ENCODE data around the gene SRGAP2C. TPM values are rescaled to one million over a fixed set of nuclear protein-coding genes. Genes with fewer than 3 reads are reported as not detected.
"Not testable (repeated sequence)": the region's sequence is repeated elsewhere in the genome, so short reads cannot be mapped to it uniquely, and the experiment has no call there.

SRGAP2C gene
- total RNA-seq, 3 donors from 2014 or later = 9.8 to 10.4 (median 10.3) TPM

GRCh38 chr1:121299514-121300149 lies 114.9 kb downstream of the SRGAP2C start:
- DNase-seq; H3K27me3 Mint-ChIP-seq (ENCODE audit: low read depth); H3K36me3 Mint-ChIP-seq (ENCODE audit: insufficient read depth); H3K4me3 Mint-ChIP-seq; H3K4me1 Mint-ChIP-seq (ENCODE audit: low read depth); H3K9me3 Mint-ChIP-seq; ATAC-seq: not testable (repeated sequence)

GRCh38 chr1:121301876-121302275 lies 117.1 kb downstream of the SRGAP2C start:
- not testable (repeated sequence) for H3K27me3 Mint-ChIP-seq (ENCODE audit: low read depth); DNase-seq; H3K36me3 Mint-ChIP-seq (ENCODE audit: insufficient read depth); H3K4me3 Mint-ChIP-seq; H3K4me1 Mint-ChIP-seq (ENCODE audit: low read depth); ATAC-seq; H3K9me3 Mint-ChIP-seq

GRCh38 chr1:121307759-121308158 lies 123.0 kb downstream of the SRGAP2C start:
- not testable (repeated sequence) for ATAC-seq; H3K36me3 Mint-ChIP-seq (ENCODE audit: insufficient read depth); H3K9me3 Mint-ChIP-seq; H3K4me3 Mint-ChIP-seq; DNase-seq; H3K27me3 Mint-ChIP-seq (ENCODE audit: low read depth); H3K4me1 Mint-ChIP-seq (ENCODE audit: low read depth)

GRCh38 chr1:121315509-121315908 lies 130.7 kb downstream of the SRGAP2C start:
- not testable (repeated sequence) for DNase-seq; H3K4me3 Mint-ChIP-seq; H3K27me3 Mint-ChIP-seq (ENCODE audit: low read depth); H3K4me1 Mint-ChIP-seq (ENCODE audit: low read depth); H3K9me3 Mint-ChIP-seq; ATAC-seq; H3K36me3 Mint-ChIP-seq (ENCODE audit: insufficient read depth)

GRCh38 chr1:121316081-121316480 lies 131.3 kb downstream of the SRGAP2C start:
- DNase-seq; H3K4me1 Mint-ChIP-seq (ENCODE audit: low read depth); ATAC-seq; H3K4me3 Mint-ChIP-seq; H3K27me3 Mint-ChIP-seq (ENCODE audit: low read depth); H3K9me3 Mint-ChIP-seq; H3K36me3 Mint-ChIP-seq (ENCODE audit: insufficient read depth): not testable (repeated sequence)

- H3K36me3 Mint-ChIP-seq (ENCODE audit: insufficient read depth); H3K4me1 Mint-ChIP-seq (ENCODE audit: low read depth); ATAC-seq; H3K27me3 Mint-ChIP-seq (ENCODE audit: low read depth); DNase-seq; H3K9me3 Mint-ChIP-seq; H3K4me3 Mint-ChIP-seq: not testable (repeated sequence)
Measured at GRCh38 chr1:121317491-121318468, 133.0 kb downstream of the SRGAP2C start.

GRCh38 chr1:121318687-121319086 lies 133.9 kb downstream of the SRGAP2C start:
- not testable (repeated sequence) for H3K4me3 Mint-ChIP-seq; H3K27me3 Mint-ChIP-seq (ENCODE audit: low read depth); H3K36me3 Mint-ChIP-seq (ENCODE audit: insufficient read depth); H3K9me3 Mint-ChIP-seq; H3K4me1 Mint-ChIP-seq (ENCODE audit: low read depth); DNase-seq; ATAC-seq

GRCh38 chr1:121321660-121322059 lies 136.9 kb downstream of the SRGAP2C start:
- not testable (repeated sequence) for H3K4me1 Mint-ChIP-seq (ENCODE audit: low read depth); H3K27me3 Mint-ChIP-seq (ENCODE audit: low read depth); DNase-seq; H3K4me3 Mint-ChIP-seq; H3K36me3 Mint-ChIP-seq (ENCODE audit: insufficient read depth); ATAC-seq; H3K9me3 Mint-ChIP-seq

- H3K4me1 Mint-ChIP-seq (ENCODE audit: low read depth); H3K4me3 Mint-ChIP-seq; H3K27me3 Mint-ChIP-seq (ENCODE audit: low read depth); H3K36me3 Mint-ChIP-seq (ENCODE audit: insufficient read depth); H3K9me3 Mint-ChIP-seq; DNase-seq; ATAC-seq: not testable (repeated sequence)
Measured at GRCh38 chr1:121324726-121325125, 140.0 kb downstream of the SRGAP2C start.

- DNase-seq; H3K36me3 Mint-ChIP-seq (ENCODE audit: insufficient read depth); ATAC-seq; H3K27me3 Mint-ChIP-seq (ENCODE audit: low read depth); H3K9me3 Mint-ChIP-seq; H3K4me1 Mint-ChIP-seq (ENCODE audit: low read depth); H3K4me3 Mint-ChIP-seq: not testable (repeated sequence)
Measured at GRCh38 chr1:121332141-121332540, 147.4 kb downstream of the SRGAP2C start.

- H3K4me3 Mint-ChIP-seq; H3K9me3 Mint-ChIP-seq; DNase-seq; H3K4me1 Mint-ChIP-seq (ENCODE audit: low read depth); ATAC-seq; H3K36me3 Mint-ChIP-seq (ENCODE audit: insufficient read depth); H3K27me3 Mint-ChIP-seq (ENCODE audit: low read depth): not testable (repeated sequence)
Measured at GRCh38 chr1:121332599-121333562, 148.1 kb downstream of the SRGAP2C start.

GRCh38 chr1:121337958-121338357 lies 153.2 kb downstream of the SRGAP2C start:
- H3K9me3 Mint-ChIP-seq; DNase-seq; H3K27me3 Mint-ChIP-seq (ENCODE audit: low read depth); H3K36me3 Mint-ChIP-seq (ENCODE audit: insufficient read depth); H3K4me3 Mint-ChIP-seq; H3K4me1 Mint-ChIP-seq (ENCODE audit: low read depth): not testable (repeated sequence)
- ATAC-seq = peak; percentile 83 to 90

GRCh38 chr1:121339611-121340010 lies 154.8 kb downstream of the SRGAP2C start:
- ATAC-seq = peak; percentile 64 to 85
- DNase-seq; H3K36me3 Mint-ChIP-seq (ENCODE audit: insufficient read depth); H3K4me1 Mint-ChIP-seq (ENCODE audit: low read depth); H3K27me3 Mint-ChIP-seq (ENCODE audit: low read depth); H3K4me3 Mint-ChIP-seq; H3K9me3 Mint-ChIP-seq: not testable (repeated sequence)

- H3K4me1 Mint-ChIP-seq (ENCODE audit: low read depth); ATAC-seq; H3K4me3 Mint-ChIP-seq; H3K36me3 Mint-ChIP-seq (ENCODE audit: insufficient read depth); H3K27me3 Mint-ChIP-seq (ENCODE audit: low read depth); H3K9me3 Mint-ChIP-seq; DNase-seq: not testable (repeated sequence)
Measured at GRCh38 chr1:121343311-121343906, 158.6 kb downstream of the SRGAP2C start.

All from activated T-cell treated with anti-CD3 and anti-CD28 coated beads, Interleukin-2, amount 50 U/mL, for 4 hours (primary cell).